ENCODE measurements around the gene SMURF2. TPM values are rescaled to one million over a fixed set of nuclear protein-coding genes. Genes with fewer than 3 reads are reported as not detected.

Gene SMURF2
- polyA plus RNA-seq, 1 donor from 2014 or later: 55.2 TPM

GRCh38 chr17:64655704-64656103 is 6.4 kb downstream of the SMURF2 start:
- Histone ChIP-seq H2AFZ (ENCODE audit: low read depth, low read length) (no peak overlapping the region), H3K27me3 (ENCODE audit: insufficient read depth, low read depth, low read length) (no peaks in the 10 kb centered on the region), H4K20me1 (ENCODE audit: insufficient read depth) (no peaks in the 10 kb centered on the region), H3K4me2 (ENCODE audit: low read length) (no peak overlapping the region), H3K36me3 (ENCODE audit: insufficient read depth, low read length) (no peaks in the 10 kb centered on the region), H3K9me2 (ENCODE audit: insufficient read depth, low read length) (no peaks in the 10 kb centered on the region), H3K79me2 (replicated peaks; ENCODE audit: insufficient read depth, low read length) (peaks cover 89% of the 10 kb centered on the region), H3K9ac (ENCODE audit: low read length) (no peak overlapping the region), H3K4me3 (ENCODE audit: low read length) (no peak overlapping the region), H3F3A (ENCODE audit: insufficient read depth, low read length, poor library complexity, severe bottlenecking) (no peaks in the 10 kb centered on the region), H3K9me3 (ENCODE audit: low read length) (no peaks in the 10 kb centered on the region), H3K27ac (ENCODE audit: low read length) (no peak overlapping the region)
- TF ChIP-seq TAF1 (IDR thresholded peaks at IDR 0.05; ENCODE audit: low read depth) (no peak), REST (IDR thresholded peaks at IDR 0.05; ENCODE audit: borderline replicate concordance) (no peak), EP300 (conservative IDR thresholded peaks at IDR 0.05; ENCODE audit: poor library complexity, severe bottlenecking) (no peak), CTCF (IDR thresholded peaks at IDR 0.05; ENCODE audit: poor library complexity, severe bottlenecking) (no peak), MXI1 (conservative IDR thresholded peaks at IDR 0.05; ENCODE audit: poor library complexity, severe bottlenecking) (no peak)

- no peak overlapping the region for H3K4me3 ChIP-seq (ENCODE audit: low read length)
- H3K36me3 ChIP-seq (ENCODE audit: insufficient read depth, low read length): no peaks in the 10 kb centered on the region
- no peak overlapping the region for H2AFZ ChIP-seq (ENCODE audit: low read depth, low read length)
- H3K9ac ChIP-seq (ENCODE audit: low read length): no peak overlapping the region
- H3K27me3 ChIP-seq (ENCODE audit: insufficient read depth, low read depth, low read length): no peaks in the 10 kb centered on the region
- TF ChIP-seq TAF1 (IDR thresholded peaks at IDR 0.05; ENCODE audit: low read depth): no peak
- no peak for TF ChIP-seq RAD21 (conservative IDR thresholded peaks at IDR 0.05)
- no peak for TF ChIP-seq REST (IDR thresholded peaks at IDR 0.05; ENCODE audit: borderline replicate concordance)
- no peak for TF ChIP-seq POLR2AphosphoS5 (IDR thresholded peaks at IDR 0.05)
- TF ChIP-seq SMC3 (conservative IDR thresholded peaks at IDR 0.05; ENCODE audit: poor library complexity): no peak
- no peak for TF ChIP-seq EZH2 (IDR thresholded peaks at IDR 0.05; ENCODE audit: borderline replicate concordance, insufficient read depth, low read length, poor library complexity, severe bottlenecking)
- TF ChIP-seq CTCF (IDR thresholded peaks at IDR 0.05; ENCODE audit: poor library complexity, severe bottlenecking): no peak
- no peak for TF ChIP-seq MXI1 (conservative IDR thresholded peaks at IDR 0.05; ENCODE audit: poor library complexity, severe bottlenecking)
- TF ChIP-seq EP300 (conservative IDR thresholded peaks at IDR 0.05; ENCODE audit: poor library complexity, severe bottlenecking): no peak
- no peaks in the 10 kb centered on the region for H3K9me3 ChIP-seq (ENCODE audit: low read length)
- H3K27ac ChIP-seq (ENCODE audit: low read length): no peak overlapping the region
- H4K20me1 ChIP-seq (ENCODE audit: insufficient read depth): no peaks in the 10 kb centered on the region
- H3K79me2 ChIP-seq (replicated peaks; ENCODE audit: insufficient read depth, low read length): peaks cover 85% of the 10 kb centered on the region
- no peaks in the 10 kb centered on the region for H3F3A ChIP-seq (ENCODE audit: insufficient read depth, low read length, poor library complexity, severe bottlenecking)
- no peaks in the 10 kb centered on the region for H3K9me2 ChIP-seq (ENCODE audit: insufficient read depth, low read length)
- H3K4me2 ChIP-seq (ENCODE audit: low read length): no peak overlapping the region
Observed at GRCh38 chr17:64653985-64654355, 8.1 kb downstream of the SMURF2 start.

Data from neural cell (in vitro differentiated cells).